Fibroblast of lung (primary cell): ENCODE data around the gene GNB4.

Source experiments
- CTCF ChIP-seq, 2 donors: IDR thresholded peaks in 1 of 2; conservative IDR thresholded peaks in 1 of 2; 1 replicate in 1 of 2; 2 replicates in 1 of 2; pipeline ENCODE4 v1.5.1; 2011 to 2012; ENCODE audit warnings: low read length in 2 of 2, control low read depth in 1 of 2, inconsistent platforms in 1 of 2, low read depth in 1 of 2, mild to moderate bottlenecking in 1 of 2
- EZH2 ChIP-seq: IDR thresholded peaks from 2 replicates; pipeline ENCODE4 v1.5.1; 2012; ENCODE audit warnings: low read length, control low read depth, mild to moderate bottlenecking; ENCODE audit errors: missing control alignments

- no peak for TF ChIP-seq CTCF (conservative IDR thresholded peaks at IDR 0.05 in 1 of 2, IDR thresholded peaks at IDR 0.05 in 1 of 2; ENCODE audit: low read depth in 1 of 2, low read length in 2 of 2)
- TF ChIP-seq EZH2: no peak
These were observed 31.6 kb upstream of the GNB4 start for GRCh38 chr3:179482857-179483256.
